HepG2 (cell line): Measurements from ENCODE around the gene BLMH. TPM values are rescaled to one million over a fixed set of nuclear protein-coding genes. Genes with fewer than 3 reads are reported as not detected.

Source experiments
- ATAC-seq: fragments of 200-7000 bp; cut with Tn5 transposase; 3 replicates; pipeline ENCODE4 v1.9.1; 2020; ENCODE audit warnings: mild to moderate bottlenecking, moderate library complexity
- BruUV-seq: library from RNA; stranded (reverse); fragments of 400-500 nt; replicated peaks from 2 replicates; lab custom pipeline; 2021; lab: Mats Ljungman, UMichigan
- CTCF ChIA-PET: fragments of 300-600 bp; formaldehyde crosslinking; extraction: SDS; loops from one replicate; lab custom pipeline; 2021; ENCODE audit warnings: low total read pairs, inconsistent platforms, low intra/inter-chr PET ratio; lab: Yijun Ruan, JAX
- POLR2A ChIA-PET: fragments of 350-600 bp; sonication (Branson Sonifier 250); formaldehyde crosslinking; loops from one replicate; lab custom pipeline; 2020; ENCODE audit warnings: antibody characterized with exemption, inconsistent platforms; lab: Yijun Ruan, JAX
- DNase-seq: peaks from one replicate; pipeline ENCODE4 v3.0.0-alpha.2; 2015; ENCODE audit warnings: low spot score
- FAIRE-seq: peaks from 3 replicates; lab custom pipeline; 2011; peaks lifted over from hg19 to GRCh38; lab: Jason Lieb, UNC
- H2AFZ ChIP-seq: one replicate; pipeline ENCODE4 v1.6.1; 2011; ENCODE audit warnings: low read length, inconsistent platforms
- H3K27ac ChIP-seq: fragments of 300-600 bp; 3 replicates; pipeline ENCODE4 v1.8.0; 2011; ENCODE audit warnings: mixed run types, mild to moderate bottlenecking, mixed read lengths, low read length, inconsistent platforms; ENCODE audit not compliant: insufficient read depth; ENCODE audit errors: extremely low read length
- H3K27me3 ChIP-seq, 2 experiments: fragments of 200-600 bp in 1 of 2; 2 replicates in 1 of 2; 3 replicates in 1 of 2; pipeline versions ENCODE4 v1.6.0 to v1.8.0; 2011; ENCODE audit warnings: low read length in 2 of 2, mild to moderate bottlenecking in 2 of 2, moderate library complexity in 2 of 2, inconsistent platforms in 1 of 2; ENCODE audit not compliant: insufficient read depth in 2 of 2, control insufficient read depth in 1 of 2
- H3K36me3 ChIP-seq, 2 experiments: fragments of 200-600 bp in 1 of 2; replicated peaks in 1 of 2; 2 replicates in 1 of 2; 3 replicates in 1 of 2; pipeline versions ENCODE4 v1.5.1 to v1.8.0; 2011; ENCODE audit warnings: low read length in 2 of 2, inconsistent platforms in 1 of 2; ENCODE audit not compliant: insufficient read depth in 2 of 2, control insufficient read depth in 1 of 2
- H3K4me1 ChIP-seq: 2 replicates; pipeline ENCODE4 v1.5.1; 2012; ENCODE audit warnings: low read length, inconsistent platforms; ENCODE audit not compliant: insufficient read depth
- H3K4me2 ChIP-seq: 2 replicates; pipeline ENCODE4 v1.6.0; 2011; ENCODE audit warnings: low read depth, low read length, inconsistent platforms
- H3K4me3 ChIP-seq, 3 experiments: fragments of 200-600 bp in 1 of 3; sonication (generic), shearing (Covaris generic) in 1 of 3; replicated peaks in 1 of 3; 2 replicates each; pipeline ENCODE4 v1.5.1; 2011 to 2016; ENCODE audit warnings: low read length in 3 of 3, inconsistent platforms in 2 of 3, low read depth in 2 of 3, mild to moderate bottlenecking in 2 of 3, control low read depth in 1 of 3, mixed read lengths in 1 of 3; ENCODE audit not compliant: insufficient read depth in 1 of 3
- H3K79me2 ChIP-seq: one replicate; pipeline ENCODE4 v1.6.1; 2011; ENCODE audit warnings: low read length, inconsistent platforms; ENCODE audit not compliant: insufficient read depth
- H3K9ac ChIP-seq: 2 replicates; pipeline ENCODE4 v1.6.0; 2011; ENCODE audit warnings: mild to moderate bottlenecking, low read depth, low read length, inconsistent platforms; ENCODE audit not compliant: insufficient read depth
- H3K9me3 ChIP-seq: 2 replicates; pipeline ENCODE4 v1.5.1; 2012; ENCODE audit warnings: mild to moderate bottlenecking, low read length
- H4K20me1 ChIP-seq: 2 replicates; pipeline ENCODE4 v1.6.0; 2011; ENCODE audit warnings: inconsistent platforms, mild to moderate bottlenecking, low read length, moderate library complexity; ENCODE audit not compliant: insufficient read depth
- DMTF1 ChIP-seq: sonication (generic); formaldehyde crosslinking; IDR thresholded peaks from 2 replicates; pipeline ENCODE4 v1.4.0; 2020; ENCODE audit warnings: mild to moderate bottlenecking, missing genetic modification reagents
- HOXA3 ChIP-seq: sonication (generic); formaldehyde crosslinking; IDR thresholded peaks from 2 replicates; pipeline ENCODE4 v1.5.0; 2020; ENCODE audit warnings: missing genetic modification reagents
- MTA1 ChIP-seq: sonication (generic); formaldehyde crosslinking; IDR thresholded peaks from 2 replicates; pipeline ENCODE4 v1.4.0; 2020; ENCODE audit warnings: missing genetic modification reagents, mild to moderate bottlenecking, borderline replicate concordance
- SATB2 ChIP-seq: sonication (generic); formaldehyde crosslinking; IDR thresholded peaks from 2 replicates; pipeline ENCODE4 v1.5.0; 2020; ENCODE audit warnings: missing genetic modification reagents
- SP140L ChIP-seq: sonication (generic); formaldehyde crosslinking; IDR thresholded peaks from 2 replicates; pipeline ENCODE4 v1.4.0; 2020; ENCODE audit warnings: missing genetic modification reagents, borderline replicate concordance
- SYNCRIP ChIP-seq: fragments of 200-400 bp; formaldehyde crosslinking; IDR thresholded peaks from 2 replicates; pipeline ENCODE4 v1.6.1; 2018; ENCODE audit warnings: mild to moderate bottlenecking, low read depth, low read length; ENCODE audit not compliant: insufficient read depth
- ZBTB14 ChIP-seq: sonication (generic); formaldehyde crosslinking; IDR thresholded peaks from 2 replicates; pipeline ENCODE4 v1.4.0; 2020; ENCODE audit warnings: missing genetic modification reagents
- ZNF235 ChIP-seq: sonication (generic); formaldehyde crosslinking; IDR thresholded peaks from 2 replicates; pipeline ENCODE4 v1.8.1; 2023; ENCODE audit warnings: mild to moderate bottlenecking, missing genetic modification reagents, borderline replicate concordance
- ZNF510 ChIP-seq: sonication (generic); formaldehyde crosslinking; IDR thresholded peaks from 2 replicates; pipeline ENCODE4 v1.4.0; 2020; ENCODE audit warnings: low read depth, mild to moderate bottlenecking, missing genetic modification reagents
- ZNF550 ChIP-seq: sonication (generic); formaldehyde crosslinking; IDR thresholded peaks from 2 replicates; pipeline ENCODE4 v1.4.0; 2020; ENCODE audit warnings: mild to moderate bottlenecking, missing genetic modification reagents, borderline replicate concordance
- ZNF639 ChIP-seq: conservative IDR thresholded peaks from 2 replicates; pipeline ENCODE4 v1.6.1; 2018; ENCODE audit warnings: missing genetic modification reagents
- ZNF850 ChIP-seq: sonication (generic); formaldehyde crosslinking; conservative IDR thresholded peaks from 2 replicates; pipeline ENCODE4 v1.9.0; 2021; ENCODE audit warnings: mild to moderate bottlenecking, missing genetic modification reagents
- ZSCAN9 ChIP-seq: IDR thresholded peaks from 2 replicates; pipeline ENCODE4 v1.6.1; 2016; ENCODE audit warnings: borderline replicate concordance
- WGBS: methylation state at CpG from one replicate; pipeline ENCODE4 v1.1.6; 2017; ENCODE audit warnings: low lambda C conversion rate; 5-methylcytosine and 5-hydroxymethylcytosine counted together
- in situ Hi-C: cut with HindIII; loops from 2 replicates; pipeline ENCODE4 v1.10.0; 2017; ENCODE audit warnings: low pct_unique_long_range_greater_than_20kb; ENCODE audit not compliant: extremely low pct_ligation_motif_present
- intact Hi-C: fragments of 100-400 bp; cut with micrococcal nuclease; formaldehyde crosslinking; loops from one replicate; pipeline ENCODE4 v1.10.0; 2022; ENCODE audit not compliant: unreplicated experiment
- polyA plus RNA-seq, 8 experiments: library from polyadenylated mRNA; depleted of rRNA in 3 of 8; stranded (reverse) in 7 of 8; unstranded in 1 of 8; fragments of >200 nt; fragmentation: Illumina TruSeq in 4 of 8; extraction: Trizol in 4 of 8; gene quantifications; 2 replicates each; pipeline versions ENCODE4 v1.2.1 to v1.2.3, GENCODE V29; 2011 to 2016; ENCODE audit warnings: low read depth in 4 of 8, missing spikeins in 1 of 8, mixed read lengths in 1 of 8; ENCODE audit not compliant: insufficient read depth in 1 of 8
- total RNA-seq, 5 experiments: library from RNA; depleted of rRNA; stranded (reverse); fragments of >200 nt; fragmentation: Illumina TruSeq; extraction: Trizol; gene quantifications; 2 replicates each; pipeline ENCODE4 v1.2.3, GENCODE V29; 2016; ENCODE audit warnings: low read depth in 1 of 5
- TF ChIP-seq, protein P1 (sequence below): sonication (generic); formaldehyde crosslinking; IDR thresholded peaks from 2 replicates; pipeline ENCODE4 v1.8.1; 2022; ENCODE audit warnings: mild to moderate bottlenecking, missing genetic modification reagents

The BLMH gene
- total and polyA plus RNA-seq, 2 of the 13 experiments (the other 11 are each of a cell fraction or from before 2014, with no cell fraction given) = 12.1 to 41.0 TPM

GRCh38 chr17:30219315-30219714, 72.4 kb downstream of the BLMH start:
- no peak for DNase-seq
- FAIRE-seq = no peak
- H4K20me1 ChIP-seq = no peaks in the 10 kb centered on the region
- no TSS peak for BruUV-seq
- H3K4me3 ChIP-seq = no peak overlapping the region; a peak in 1 of 6 replicates
- H3K27me3 ChIP-seq = no peaks in the 10 kb centered on the region
- WGBS = 85% methylated on average over 3 of the region's 4 CpGs
- TF ChIP-seq ZNF510 (no peak), SP140L (no peak), ZNF850 (CRISPR knock-in tag) (no peak), SATB2 (CRISPR knock-in tag) (no peak), ZNF235 (CRISPR knock-in tag) (no peak), DMTF1 (CRISPR knock-in tag) (no peak), MTA1 (CRISPR knock-in tag) (no peak), HOXA3 (CRISPR knock-in tag) (no peak), ZNF550 (CRISPR knock-in tag) (no peak), SYNCRIP (no peak), ZBTB14 (CRISPR knock-in tag) (no peak), ZSCAN9 (CRISPR knock-in tag) (no peak), ZNF639 (CRISPR knock-in tag) (no peak)
- TF ChIP-seq, protein P1, sequence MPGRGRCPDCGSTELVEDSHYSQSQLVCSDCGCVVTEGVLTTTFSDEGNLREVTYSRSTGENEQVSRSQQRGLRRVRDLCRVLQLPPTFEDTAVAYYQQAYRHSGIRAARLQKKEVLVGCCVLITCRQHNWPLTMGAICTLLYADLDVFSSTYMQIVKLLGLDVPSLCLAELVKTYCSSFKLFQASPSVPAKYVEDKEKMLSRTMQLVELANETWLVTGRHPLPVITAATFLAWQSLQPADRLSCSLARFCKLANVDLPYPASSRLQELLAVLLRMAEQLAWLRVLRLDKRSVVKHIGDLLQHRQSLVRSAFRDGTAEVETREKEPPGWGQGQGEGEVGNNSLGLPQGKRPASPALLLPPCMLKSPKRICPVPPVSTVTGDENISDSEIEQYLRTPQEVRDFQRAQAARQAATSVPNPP (CRISPR knock-in tag) = no peak
- H3K36me3 ChIP-seq = peaks cover 0 to 2% of the 10 kb centered on the region in 2 experiments; a peak in 1 of 5 replicates
- peak overlapping the region; percentile 56 for H3K4me2 ChIP-seq
- H3K27ac ChIP-seq = peak overlapping the region; percentile 50
- H3K9me3 ChIP-seq = no peaks in the 10 kb centered on the region
- intact Hi-C loops (no loop called here), in situ Hi-C loops (no loop called here)
- CTCF ChIA-PET = no interaction called here
- peaks cover 57% of the 10 kb centered on the region for H3K4me1 ChIP-seq
- no peak overlapping the region for H2AFZ ChIP-seq
- ATAC-seq = no peak
- H3K9ac ChIP-seq = no peak overlapping the region
- H3K79me2 ChIP-seq = no peaks in the 10 kb centered on the region
- POLR2A ChIA-PET = interaction anchor here (1.1 kb wide), 1 partner anchor 13 kb away, joined by 3 read pairs; no protein-coding TSS in a partner anchor
